GM12892 (cell line): Measurements from ENCODE around the gene NUAK2.

Source experiments
- POLR2A ChIP-seq: IDR thresholded peaks from 2 replicates; pipeline ENCODE4 v1.6.1; 2011; ENCODE audit warnings: low read depth, low read length, control low read depth
- POLR2AphosphoS5 ChIP-seq: IDR thresholded peaks from 2 replicates; pipeline ENCODE4 v1.6.1; 2011; ENCODE audit warnings: low read depth, low read length, control low read depth
- TAF1 ChIP-seq: IDR thresholded peaks from 2 replicates; pipeline ENCODE4 v1.6.1; 2011; ENCODE audit warnings: low read depth, mild to moderate bottlenecking, control low read depth, low read length, borderline replicate concordance

- TF ChIP-seq POLR2A (no peak), POLR2AphosphoS5 (no peak), TAF1 (no peak)
These were observed 61.5 kb downstream of the NUAK2 start for GRCh38 chr1:205259998-205260397.
